GM06990 (cell line): ENCODE results near the gene SULT1C2.

Experiments
- DNase-seq: peaks from one replicate; pipeline ENCODE4 v3.0.0-alpha.2; 2011; ENCODE audit not compliant: insufficient read length; ENCODE audit errors: extremely low read depth
- H3K27me3 ChIP-seq: replicated peaks from 2 replicates; pipeline ENCODE4 v1.6.0; 2011; ENCODE audit warnings: low read length; ENCODE audit not compliant: control insufficient read depth, insufficient read depth
- H3K36me3 ChIP-seq: 2 replicates; pipeline ENCODE4 v1.5.1; 2011; ENCODE audit warnings: low read length; ENCODE audit not compliant: control insufficient read depth, insufficient read depth
- H3K4me3 ChIP-seq: replicated peaks from 2 replicates; pipeline ENCODE4 v1.5.1; 2011; ENCODE audit warnings: low read depth, mild to moderate bottlenecking, control low read depth, low read length
- TF ChIP-seq, protein P1 (sequence below): IDR thresholded peaks from 2 replicates; pipeline ENCODE4 v1.5.1; 2011; ENCODE audit warnings: low read length, control low read depth, mild to moderate bottlenecking, inconsistent platforms; ENCODE audit not compliant: insufficient read depth, poor library complexity, severe bottlenecking

SULT1C2 gene

DNA sequence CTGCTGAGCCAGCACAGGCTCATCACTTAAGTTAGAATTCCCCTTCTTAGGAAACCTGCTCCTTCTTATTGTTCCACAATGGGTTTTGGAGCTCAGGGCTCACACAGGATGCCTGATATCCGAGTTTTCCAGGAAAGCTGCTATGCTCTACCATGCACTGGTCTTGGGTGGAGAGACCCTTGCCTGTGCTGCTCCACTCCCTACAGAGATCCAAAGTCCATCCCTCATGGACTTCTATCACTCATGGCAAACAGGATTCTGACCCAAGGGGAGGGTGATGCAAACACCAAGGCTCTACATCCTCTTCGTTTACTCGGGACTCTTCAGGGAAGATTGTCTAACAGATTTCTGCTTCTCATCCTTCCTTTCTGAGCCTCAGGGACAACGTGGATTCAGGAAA lies 5.2 kb downstream of the SULT1C2 start:
- Histone ChIP-seq H3K4me3 (no peak overlapping the region), H3K27me3 (no peaks in the 10 kb centered on the region; the same call in 1 of the 2 replicates), H3K36me3 (no peaks in the 10 kb centered on the region)
- TF ChIP-seq, protein P1, sequence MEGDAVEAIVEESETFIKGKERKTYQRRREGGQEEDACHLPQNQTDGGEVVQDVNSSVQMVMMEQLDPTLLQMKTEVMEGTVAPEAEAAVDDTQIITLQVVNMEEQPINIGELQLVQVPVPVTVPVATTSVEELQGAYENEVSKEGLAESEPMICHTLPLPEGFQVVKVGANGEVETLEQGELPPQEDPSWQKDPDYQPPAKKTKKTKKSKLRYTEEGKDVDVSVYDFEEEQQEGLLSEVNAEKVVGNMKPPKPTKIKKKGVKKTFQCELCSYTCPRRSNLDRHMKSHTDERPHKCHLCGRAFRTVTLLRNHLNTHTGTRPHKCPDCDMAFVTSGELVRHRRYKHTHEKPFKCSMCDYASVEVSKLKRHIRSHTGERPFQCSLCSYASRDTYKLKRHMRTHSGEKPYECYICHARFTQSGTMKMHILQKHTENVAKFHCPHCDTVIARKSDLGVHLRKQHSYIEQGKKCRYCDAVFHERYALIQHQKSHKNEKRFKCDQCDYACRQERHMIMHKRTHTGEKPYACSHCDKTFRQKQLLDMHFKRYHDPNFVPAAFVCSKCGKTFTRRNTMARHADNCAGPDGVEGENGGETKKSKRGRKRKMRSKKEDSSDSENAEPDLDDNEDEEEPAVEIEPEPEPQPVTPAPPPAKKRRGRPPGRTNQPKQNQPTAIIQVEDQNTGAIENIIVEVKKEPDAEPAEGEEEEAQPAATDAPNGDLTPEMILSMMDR = no peak
- DNase-seq = no peak

DNA sequence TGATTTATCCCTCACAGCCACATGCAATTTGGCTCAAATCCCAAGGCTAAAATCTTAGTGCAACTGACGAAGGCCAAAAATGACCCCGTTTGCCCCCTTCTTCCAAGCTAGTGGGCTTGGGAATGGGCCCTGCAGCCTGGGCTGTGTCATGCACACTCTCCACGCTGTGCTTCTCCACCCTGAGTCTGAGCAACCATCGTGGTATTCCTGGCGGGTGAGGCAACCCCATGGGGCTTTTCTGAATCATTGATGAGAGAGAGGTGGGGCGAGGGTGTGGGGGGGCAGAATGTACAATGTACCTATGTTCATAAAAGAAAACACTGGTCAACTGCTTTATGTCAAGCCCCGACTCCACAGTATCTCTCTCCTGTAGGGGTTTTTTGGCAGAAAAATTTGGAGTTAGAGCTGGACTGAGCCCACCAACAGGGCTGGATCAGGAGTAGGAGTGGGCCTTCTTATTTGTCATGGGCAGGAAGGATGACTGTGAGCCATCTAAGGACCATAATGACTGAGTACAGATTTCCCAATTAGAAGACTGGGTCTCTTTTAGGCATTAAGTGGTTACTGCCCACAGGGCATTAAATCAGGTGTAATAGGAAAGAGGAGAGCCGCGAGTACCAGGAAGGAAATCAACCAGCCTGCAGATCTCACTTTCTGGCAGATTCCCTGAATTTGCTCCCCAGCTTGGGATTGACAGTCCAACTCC lies 8.9 kb downstream of the SULT1C2 start:
- DNase-seq = no peak
- no peaks in the 10 kb centered on the region; the same call in 1 of the 2 replicates for H3K27me3 ChIP-seq
- TF ChIP-seq, protein P1 = no peak
- no peak overlapping the region for H3K4me3 ChIP-seq
- no peaks in the 10 kb centered on the region for H3K36me3 ChIP-seq

GRCh38 chr2:108301558-108301957 lies 12.9 kb downstream of the SULT1C2 start:
- Histone ChIP-seq H3K4me3 (no peak overlapping the region), H3K36me3 (no peaks in the 10 kb centered on the region), H3K27me3 (no peaks in the 10 kb centered on the region)
- TF ChIP-seq, protein P1 = no peak
- no peak for DNase-seq

- Histone ChIP-seq H3K4me3 (no peak overlapping the region), H3K36me3 (no peaks in the 10 kb centered on the region), H3K27me3 (no peaks in the 10 kb centered on the region)
- DNase-seq = no peak
- TF ChIP-seq, protein P1 = no peak
Measured at GRCh38 chr2:108304975-108305374, 16.3 kb downstream of the SULT1C2 start.

GRCh38 chr2:108305901-108306300 lies 17.2 kb downstream of the SULT1C2 start:
- no peaks in the 10 kb centered on the region for H3K36me3 ChIP-seq
- TF ChIP-seq, protein P1 = no peak
- H3K4me3 ChIP-seq = no peak overlapping the region
- no peak for DNase-seq
- no peaks in the 10 kb centered on the region for H3K27me3 ChIP-seq
